HG03139 (cell line): Measurements from ENCODE around the gene ZCWPW1.
"Not testable (repeated sequence)": the region's sequence is repeated elsewhere in the genome, so short reads cannot be mapped to it uniquely, and the experiment has no call there.

Experiments
- ATAC-seq: cut with Tn5 transposase; IDR thresholded peaks from one replicate; pipeline ENCODE4 v1.9.1; 2021; ENCODE audit not compliant: unreplicated experiment

Gene ZCWPW1

GRCh38 chr7:100456562-100456961 lies 28.1 kb upstream of the ZCWPW1 start:
- ATAC-seq = no peak

GRCh38 chr7:100455206-100455605 lies 26.7 kb upstream of the ZCWPW1 start:
- ATAC-seq = no peak

DNA sequence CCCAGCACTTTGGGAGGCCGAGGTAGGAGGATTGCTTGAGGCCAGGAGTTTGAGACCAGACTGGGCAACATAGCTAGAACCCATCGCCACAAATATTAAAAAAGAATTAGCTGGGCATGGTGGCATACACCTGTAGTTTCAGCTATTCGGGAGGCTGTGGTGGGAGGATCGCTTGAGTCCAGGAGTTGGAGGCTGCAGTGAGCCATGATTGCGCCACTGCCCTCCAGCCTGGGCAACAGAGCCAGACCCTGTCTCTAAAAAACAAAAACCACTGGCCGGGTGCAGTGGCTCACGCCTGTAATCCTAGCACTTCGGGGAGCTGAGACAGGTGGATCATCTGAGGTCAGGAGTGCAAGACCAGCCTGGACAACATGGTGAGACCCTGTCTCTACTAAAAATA lies 25.4 kb upstream of the ZCWPW1 start:
- ATAC-seq = not testable (repeated sequence)

- ATAC-seq = no peak
Measured at GRCh38 chr7:100452513-100452912, 24.0 kb upstream of the ZCWPW1 start.

- ATAC-seq = no peak
Measured at GRCh38 chr7:100449190-100449795, 20.8 kb upstream of the ZCWPW1 start.

DNA sequence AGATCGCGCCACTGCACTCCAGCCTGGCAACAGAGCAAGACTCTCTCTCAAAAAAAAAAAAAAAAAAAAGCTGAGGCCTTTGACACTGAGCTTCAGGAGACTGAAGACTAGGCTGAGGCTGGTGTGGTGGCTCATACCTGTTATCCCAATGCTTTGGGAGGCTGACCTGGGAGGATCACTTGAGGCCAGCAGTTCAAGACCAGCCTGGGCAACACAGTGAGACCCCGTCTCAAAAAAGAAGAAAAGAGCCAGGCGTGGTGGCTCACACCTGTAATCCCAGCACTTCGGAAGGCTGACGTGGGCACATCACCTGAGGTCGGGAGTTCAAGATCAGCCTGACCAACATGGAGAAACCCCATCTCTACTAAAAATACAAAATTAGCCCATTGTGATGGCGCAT lies 18.9 kb upstream of the ZCWPW1 start:
- ATAC-seq = not testable (repeated sequence)

DNA sequence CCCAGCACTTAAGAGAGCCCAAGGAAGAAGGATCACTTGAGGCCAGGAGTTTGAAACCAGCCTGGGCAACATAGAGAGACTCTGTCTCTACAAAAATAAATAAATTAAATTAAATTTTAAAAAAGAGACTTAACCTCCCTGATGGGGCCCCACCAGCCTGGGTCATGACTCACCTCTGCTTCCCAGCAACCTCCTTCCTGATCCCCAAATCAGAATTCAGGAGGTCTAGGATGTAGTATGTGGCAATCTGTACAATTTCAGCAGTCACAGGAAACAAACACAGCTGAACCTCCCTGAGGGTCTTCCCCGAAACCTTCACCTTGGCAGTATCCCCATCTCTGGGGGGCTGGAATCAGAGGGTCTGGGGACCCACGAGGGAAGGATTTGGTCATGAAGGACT lies 17.5 kb upstream of the ZCWPW1 start:
- ATAC-seq = no peak

DNA sequence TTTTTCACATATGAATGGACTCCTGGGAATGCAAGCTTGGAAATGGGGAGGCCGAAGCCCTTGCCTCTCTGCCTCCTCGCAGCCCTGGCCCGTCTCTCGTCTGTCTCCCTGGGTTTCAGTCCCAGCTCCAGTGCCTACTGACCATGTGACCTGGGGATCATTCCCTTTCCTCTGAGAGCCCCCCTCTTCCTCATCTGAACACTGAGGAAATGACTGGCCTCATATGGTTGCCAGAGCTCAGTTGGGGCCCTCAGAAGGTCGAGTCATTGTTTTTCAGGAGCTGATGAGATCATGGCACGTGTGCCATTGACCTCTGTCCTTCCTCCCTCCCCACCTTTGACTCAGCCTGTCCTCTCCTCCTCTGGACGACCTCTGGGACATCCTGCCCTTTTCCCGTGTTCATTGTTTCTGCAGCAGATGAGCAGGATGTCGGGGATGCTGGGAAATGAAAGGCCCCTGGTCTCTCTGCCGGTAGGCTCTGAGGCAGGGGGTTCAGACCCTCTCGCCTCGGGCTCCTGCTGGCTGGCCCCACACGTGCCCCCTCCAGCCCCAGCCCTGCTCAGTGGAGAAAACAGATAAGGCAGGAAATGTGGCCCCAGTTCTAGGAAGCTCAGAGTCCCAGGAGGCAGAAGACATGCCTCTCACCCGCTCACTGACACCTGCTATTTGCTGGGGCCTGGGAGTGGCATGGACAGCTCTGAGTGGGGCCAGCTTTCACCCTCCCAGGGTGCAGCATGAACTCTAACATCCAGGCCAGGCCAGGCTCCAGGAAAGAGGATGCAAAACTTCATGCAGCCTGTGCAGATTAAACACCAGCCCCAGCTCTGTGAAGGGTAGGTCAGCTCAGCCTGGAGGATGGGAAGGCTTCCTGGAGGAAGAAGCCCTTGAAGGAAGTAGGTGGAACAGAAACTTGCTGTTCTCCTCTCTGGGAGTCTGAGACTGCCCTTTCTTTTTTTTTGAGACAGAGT lies 16.1 kb upstream of the ZCWPW1 start:
- ATAC-seq = no peak

DNA sequence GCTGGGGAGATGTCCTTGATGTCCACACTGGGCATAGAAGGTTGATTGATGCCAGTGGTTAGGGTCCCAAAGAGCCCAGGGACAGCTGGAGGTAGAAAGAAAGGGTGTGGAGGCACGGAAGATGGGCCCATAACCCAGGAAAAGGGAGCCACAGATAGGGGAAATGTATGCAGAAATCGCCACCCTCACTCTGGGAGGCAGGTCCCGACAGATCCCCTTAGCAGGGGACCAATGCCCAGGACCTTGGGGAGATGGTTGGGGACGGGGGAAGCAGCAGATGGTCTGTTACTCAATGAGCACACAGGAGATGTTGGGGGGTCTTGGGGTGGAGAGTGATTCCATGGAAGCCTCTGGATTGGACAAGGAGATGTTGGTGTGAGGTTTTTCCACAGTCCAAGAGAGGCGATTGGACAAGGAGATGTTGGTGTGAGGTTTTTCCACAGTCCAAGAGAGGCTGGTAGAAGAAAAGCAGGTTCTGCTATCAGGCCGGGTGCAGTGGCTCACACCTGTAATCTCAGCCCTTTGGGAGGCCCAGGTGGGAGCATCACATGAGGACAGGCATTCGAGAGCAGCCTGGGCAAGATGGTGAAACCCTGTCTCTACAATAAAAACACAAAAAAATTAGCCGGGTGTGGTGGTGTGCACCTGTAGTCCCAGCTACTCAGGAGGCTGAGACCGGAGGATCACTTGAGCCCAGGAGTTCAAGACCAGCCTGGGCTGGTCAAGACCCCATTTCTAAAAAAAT lies 14.8 kb upstream of the ZCWPW1 start:
- ATAC-seq = no peak

- ATAC-seq = no peak
Measured at GRCh38 chr7:100441641-100442535, 13.4 kb upstream of the ZCWPW1 start.

- ATAC-seq = not testable (repeated sequence)
Measured at GRCh38 chr7:100439244-100439643, 10.7 kb upstream of the ZCWPW1 start.

DNA sequence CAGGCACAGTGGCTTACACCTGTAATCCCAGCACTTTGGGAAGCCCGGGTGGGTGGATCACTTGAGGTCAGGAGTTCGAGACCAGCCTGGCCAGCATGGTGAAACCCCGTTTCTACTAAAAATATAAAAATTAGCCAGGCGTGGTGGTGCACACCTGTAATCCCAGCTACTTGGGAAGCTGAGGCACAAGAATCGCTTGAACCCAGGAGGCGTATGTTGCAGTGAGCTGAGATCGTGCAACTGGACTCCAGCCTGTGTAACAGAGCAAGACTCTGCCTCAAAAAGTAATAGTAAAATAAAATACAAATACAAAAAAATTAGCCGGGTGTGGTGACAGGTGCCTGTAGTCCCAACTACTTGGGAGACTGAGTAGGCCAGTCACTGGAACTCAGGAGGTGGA lies 10.2 kb upstream of the ZCWPW1 start:
- ATAC-seq = not testable (repeated sequence)

- no peak for ATAC-seq
Measured at GRCh38 chr7:100438172-100438571, 9.7 kb upstream of the ZCWPW1 start.

DNA sequence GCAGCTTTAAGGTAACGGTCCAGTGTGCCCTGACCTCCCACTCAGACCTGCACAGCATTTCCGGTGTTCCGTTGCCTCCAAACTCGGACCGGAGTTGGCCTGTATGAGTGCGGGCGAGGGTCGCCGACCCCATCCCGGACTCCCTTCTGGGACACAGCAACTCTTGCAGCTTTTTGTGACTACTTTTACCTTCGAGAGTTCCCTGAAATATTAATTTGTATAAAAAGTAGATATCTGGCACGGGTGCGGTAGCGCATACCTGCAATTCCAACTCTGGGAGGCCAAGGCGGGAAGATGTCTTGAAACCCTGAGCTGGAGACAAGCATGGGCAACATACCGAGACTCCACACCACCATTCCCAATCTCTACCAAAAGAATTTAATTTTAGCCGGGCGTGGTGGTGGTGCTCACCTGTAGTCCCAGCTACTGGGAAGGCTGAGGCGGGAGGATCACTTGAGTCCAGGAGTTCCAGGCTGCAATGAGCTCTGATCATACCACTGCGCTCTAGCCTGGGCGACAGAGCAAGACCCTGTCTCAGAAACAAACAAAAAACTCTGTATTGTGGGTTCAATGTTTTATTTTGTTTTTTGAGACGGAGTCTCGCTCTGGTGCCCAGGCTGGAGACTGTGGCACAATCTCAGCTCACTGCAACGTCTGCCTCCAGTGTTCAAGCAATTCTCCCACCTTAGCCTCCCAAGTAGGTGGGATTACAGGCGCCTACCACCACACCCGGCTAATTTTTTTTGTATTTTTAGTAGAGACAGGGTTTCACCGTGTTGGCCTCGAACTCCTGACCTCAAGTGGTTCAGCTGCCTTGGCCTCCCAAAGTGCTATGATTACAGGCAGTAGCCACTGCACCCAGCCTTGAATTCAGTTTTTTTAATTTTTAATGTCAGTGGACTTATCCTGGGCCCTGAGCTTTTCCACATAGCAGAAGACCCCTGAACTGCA lies 8.9 kb upstream of the ZCWPW1 start:
- ATAC-seq = no peak

DNA sequence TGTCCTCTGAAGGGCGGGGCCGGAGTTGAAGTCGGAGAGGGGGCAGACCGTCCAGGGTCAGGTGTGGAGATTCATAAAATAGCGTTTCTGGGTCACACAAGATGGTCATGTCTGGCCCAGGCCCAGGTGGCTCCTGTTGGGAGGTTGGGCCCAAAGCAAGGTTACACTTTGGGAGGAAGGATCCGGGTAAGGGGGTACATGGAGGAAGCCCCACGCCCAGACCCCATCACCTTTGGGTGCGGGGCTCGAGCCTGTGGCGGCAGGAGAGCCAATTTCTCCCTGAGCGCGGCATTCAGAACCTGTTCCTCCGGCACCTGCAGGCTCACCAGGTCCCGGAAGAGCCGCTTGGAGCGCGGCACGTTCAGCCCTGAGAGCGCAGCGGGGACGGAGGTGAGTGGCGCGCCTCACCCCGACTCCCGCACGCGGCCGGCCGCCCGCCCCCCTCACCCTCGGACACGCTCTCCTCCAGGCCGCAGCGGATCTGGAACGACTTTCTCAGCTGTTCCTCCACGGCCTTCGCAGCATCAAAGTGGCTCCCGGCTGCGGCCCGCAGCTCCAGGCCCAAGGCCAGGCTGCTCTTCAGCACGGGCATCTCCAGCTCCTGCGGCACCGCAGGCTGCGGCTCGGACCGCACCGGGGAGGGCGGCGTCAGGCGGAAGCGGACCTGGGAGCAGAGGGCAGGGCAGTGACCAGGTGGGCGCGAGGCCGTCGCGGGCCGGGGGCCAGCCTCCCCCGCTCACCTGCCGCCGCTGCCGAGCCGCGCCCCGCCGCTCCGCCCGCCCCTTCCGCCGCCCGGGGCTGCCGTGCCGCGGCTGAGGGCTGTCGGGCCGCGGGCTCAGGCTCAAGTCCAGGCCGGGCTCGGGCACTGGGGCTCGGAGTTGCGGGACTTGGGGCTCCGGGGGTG lies 7.2 kb upstream of the ZCWPW1 start:
- ATAC-seq = peak; percentile 18

DNA sequence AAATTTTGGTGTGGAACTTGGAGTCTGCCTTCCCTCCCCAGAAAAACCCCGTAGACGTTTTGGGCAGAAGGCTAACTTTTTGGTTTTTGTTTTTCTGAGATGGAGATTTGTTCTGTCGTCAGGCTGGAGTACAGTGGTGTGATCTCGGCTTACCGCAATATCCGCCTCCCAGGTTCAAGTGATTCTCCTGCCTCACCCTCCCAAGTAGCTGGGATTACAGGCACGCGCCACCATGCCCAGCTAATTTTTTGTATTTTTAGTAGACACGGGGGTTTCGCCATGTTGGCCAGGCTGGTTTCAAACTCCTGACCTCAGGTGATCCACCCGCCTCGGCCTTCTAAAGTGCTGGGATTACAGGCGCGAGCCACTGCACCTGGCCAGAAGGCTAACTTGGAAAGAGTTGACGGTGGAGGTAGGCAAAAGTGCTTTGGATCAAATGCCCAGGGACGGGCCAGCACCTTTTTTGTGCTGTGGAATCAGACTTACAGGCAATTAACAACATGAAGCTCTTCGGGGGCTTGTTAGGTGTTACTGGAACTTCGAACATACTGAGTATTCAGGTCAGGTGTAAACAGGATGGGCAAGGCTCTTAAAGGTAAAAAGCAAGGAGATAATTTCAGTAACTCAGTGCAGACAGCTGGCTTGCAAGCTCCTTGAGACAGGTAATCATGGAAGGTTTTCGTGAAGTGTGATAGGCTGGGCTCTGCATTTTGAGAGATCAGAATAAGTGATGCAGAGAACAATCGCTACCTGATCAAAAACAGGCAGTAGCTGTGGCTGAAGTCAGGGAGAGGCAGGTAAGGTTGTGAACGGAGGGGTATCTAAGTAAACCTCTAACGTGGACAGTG lies 6.0 kb upstream of the ZCWPW1 start:
- no peak for ATAC-seq

GRCh38 chr7:100433592-100434296 lies 5.2 kb upstream of the ZCWPW1 start:
- ATAC-seq = no peak
